Measurements from ENCODE around the gene KDM2B.
"Not testable (repeated sequence)": the region's sequence is repeated elsewhere in the genome, so short reads cannot be mapped to it uniquely, and the experiment has no call there.

KDM2B gene

GRCh38 chr12:121423682-121424623 lies 156.9 kb downstream of the KDM2B start:
- DNase-seq = no peak

GRCh38 chr12:121423253-121423652 lies 157.6 kb downstream of the KDM2B start:
- DNase-seq = no peak

- no peak for DNase-seq
Measured at GRCh38 chr12:121420109-121420508, 160.7 kb downstream of the KDM2B start.

GRCh38 chr12:121417847-121418246 lies 163.0 kb downstream of the KDM2B start:
- no peak for DNase-seq

GRCh38 chr12:121413917-121414316 lies 166.9 kb downstream of the KDM2B start:
- DNase-seq = no peak

- no peak for DNase-seq
Measured at GRCh38 chr12:121405211-121405610, 175.6 kb downstream of the KDM2B start.

- DNase-seq = peak; percentile 14
Measured at GRCh38 chr12:121404734-121405133, 176.1 kb downstream of the KDM2B start.

- DNase-seq = no peak
Measured at GRCh38 chr12:121403721-121404120, 177.1 kb downstream of the KDM2B start.

GRCh38 chr12:121400332-121401139 lies 180.3 kb downstream of the KDM2B start:
- peak; percentile 61 for DNase-seq

GRCh38 chr12:121399391-121400331 lies 181.2 kb downstream of the KDM2B start, which contains the start of gene RNF34:
RNF34 (plus strand) TSS chr12:121400118; CDS start chr12:121400213, 95 bp downstream.
- DNase-seq = peak; percentile 99

- DNase-seq = no peak
Measured at GRCh38 chr12:121398355-121398754, 182.5 kb downstream of the KDM2B start.

GRCh38 chr12:121397521-121397920 lies 183.3 kb downstream of the KDM2B start:
- no peak for DNase-seq

GRCh38 chr12:121392325-121392716 lies 188.5 kb downstream of the KDM2B start:
- DNase-seq = no peak

- peak; percentile 8 for DNase-seq
Measured at GRCh38 chr12:121391619-121392324, 189.1 kb downstream of the KDM2B start.

GRCh38 chr12:121390856-121391255 lies 190.0 kb downstream of the KDM2B start:
- no peak for DNase-seq

GRCh38 chr12:121388421-121388981 lies 192.3 kb downstream of the KDM2B start:
- DNase-seq = no peak

- DNase-seq = not testable (repeated sequence)
Measured at GRCh38 chr12:121384891-121385290, 195.9 kb downstream of the KDM2B start.

- DNase-seq = no peak
Measured at GRCh38 chr12:121383601-121384021, 197.2 kb downstream of the KDM2B start.

- no peak for DNase-seq
Measured at GRCh38 chr12:121379945-121380344, 200.9 kb downstream of the KDM2B start.

Data from CD4-positive, alpha-beta T cell treated with Interleukin-17A for 4 hours (primary cell).